Amniotic epithelial cell (primary cell): ENCODE data around the gene CD99.
"Not testable (repeated sequence)": the region's sequence is repeated elsewhere in the genome, so short reads cannot be mapped to it uniquely, and the experiment has no call there.

Experiments used
- DNase-seq: peaks from one replicate; pipeline ENCODE4 v3.0.0-alpha.2; 2010; ENCODE audit warnings: low read depth

Gene CD99

GRCh38 chrX:2727264-2727663, 36.2 kb downstream of the CD99 start:
- peak; percentile 67 for DNase-seq

- no peak for DNase-seq
Observed at GRCh38 chrX:2732076-2732475, 41.0 kb downstream of the CD99 start.

DNA sequence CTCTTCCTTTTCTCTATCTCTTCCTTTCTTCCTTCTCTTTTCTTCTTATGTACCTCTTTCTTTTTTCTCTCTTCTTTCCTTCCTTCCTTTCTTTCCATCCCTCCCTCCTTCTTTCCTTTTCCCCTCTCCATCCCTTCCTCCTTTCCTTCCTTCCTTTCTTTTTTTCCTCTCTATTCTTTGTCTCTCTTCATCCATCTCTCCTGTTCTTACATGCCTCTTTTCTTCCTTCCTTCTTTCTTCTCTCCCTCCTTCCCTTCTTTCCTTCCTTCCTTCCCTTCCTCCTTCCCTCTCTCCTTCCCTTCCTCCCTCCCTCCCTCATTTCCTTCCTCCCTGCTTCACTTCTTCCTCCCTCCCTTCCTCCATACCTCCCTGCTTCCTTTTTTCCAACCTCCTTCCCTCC, 41.6 kb downstream of the CD99 start:
- no peak for DNase-seq

DNA sequence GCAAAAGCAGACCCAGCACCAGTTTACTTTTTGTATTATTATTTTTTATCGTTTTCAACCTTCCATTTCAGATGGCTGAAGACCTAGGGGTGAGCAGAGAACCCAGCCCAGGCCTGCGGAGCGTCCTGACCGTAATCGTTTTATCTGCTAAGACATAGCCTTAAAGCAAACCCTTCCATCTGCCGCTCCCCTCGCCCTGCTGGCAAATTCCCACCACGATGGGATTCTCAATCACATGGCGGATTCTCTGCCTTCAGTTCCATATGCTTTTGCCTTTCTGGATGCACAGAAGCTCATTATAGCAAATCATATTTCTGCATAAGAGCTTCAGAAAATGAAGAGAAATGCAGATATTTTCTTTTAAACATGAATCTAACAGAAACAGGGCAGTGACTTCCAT, 42.2 kb downstream of the CD99 start:
- no peak for DNase-seq

- no peak for DNase-seq
Observed at GRCh38 chrX:2735270-2735669, 44.2 kb downstream of the CD99 start.

DNA sequence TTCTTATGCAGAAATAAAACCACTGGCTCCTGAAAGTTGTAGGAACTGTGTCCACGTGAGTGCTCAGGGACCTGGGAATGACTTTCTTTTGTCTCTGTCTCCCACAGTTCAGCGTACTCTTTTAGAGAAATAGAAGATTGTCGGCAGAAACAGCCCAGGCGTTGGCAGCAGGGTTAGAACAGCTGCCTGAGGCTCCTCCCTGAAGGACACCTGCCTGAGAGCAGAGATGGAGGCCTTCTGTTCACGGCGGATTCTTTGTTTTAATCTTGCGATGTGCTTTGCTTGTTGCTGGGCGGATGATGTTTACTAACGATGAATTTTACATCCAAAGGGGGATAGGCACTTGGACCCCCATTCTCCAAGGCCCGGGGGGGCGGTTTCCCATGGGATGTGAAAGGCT, 49.6 kb downstream of the CD99 start:
- no peak for DNase-seq

DNA sequence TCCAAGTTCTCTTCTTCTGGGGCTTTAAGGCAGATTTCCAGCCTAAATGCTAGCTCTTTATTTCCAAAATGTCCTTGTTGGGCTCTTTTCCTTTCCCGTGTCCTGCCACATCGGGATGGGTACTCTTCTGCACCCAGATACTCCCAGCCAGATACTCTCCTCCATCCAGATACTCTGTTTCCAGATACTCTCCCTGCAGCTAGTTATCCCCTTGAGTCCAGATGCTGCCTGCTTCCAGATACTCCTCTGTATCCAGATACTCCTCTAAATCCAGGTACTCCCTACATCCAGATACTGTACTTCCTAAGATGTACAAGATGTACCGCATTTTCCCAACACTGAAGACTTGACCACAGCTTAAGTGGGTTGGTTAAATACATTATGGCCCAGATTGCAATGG, 50.3 kb downstream of the CD99 start:
- no peak for DNase-seq

- DNase-seq = not testable (repeated sequence)
Observed at GRCh38 chrX:2746250-2746649, 55.2 kb downstream of the CD99 start.

DNA sequence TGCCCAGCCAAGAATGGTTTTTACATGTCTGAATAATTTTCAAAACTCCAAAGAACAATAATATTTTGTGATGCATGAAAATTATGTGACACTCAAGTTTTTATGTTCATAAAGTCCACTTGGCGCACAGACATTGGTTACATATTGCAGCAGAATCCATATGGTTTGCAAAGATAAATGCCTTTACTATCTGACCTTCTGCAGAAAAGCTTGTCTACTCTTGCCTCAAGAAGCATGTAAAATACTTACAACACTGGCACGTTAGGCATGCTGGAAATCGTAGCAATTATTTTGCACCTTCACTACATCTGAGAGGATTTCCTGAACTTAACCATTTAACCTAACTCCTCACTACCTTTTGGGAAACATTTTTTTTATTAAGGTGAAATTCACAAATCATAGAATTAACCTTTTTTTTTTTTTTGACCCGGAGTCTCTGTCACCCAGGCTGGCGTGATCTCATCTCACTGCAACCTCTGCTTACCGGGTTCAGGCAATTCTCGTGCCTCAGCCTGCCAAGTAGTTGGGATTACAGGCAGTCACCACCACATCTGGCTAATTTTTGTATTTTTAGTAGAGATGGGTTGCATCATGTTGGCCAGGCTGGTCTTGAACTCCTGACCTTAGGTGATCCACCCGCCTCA, 57.2 kb downstream of the CD99 start:
- no peak for DNase-seq

GRCh38 chrX:2748815-2749188, 57.7 kb downstream of the CD99 start:
- no peak for DNase-seq

DNA sequence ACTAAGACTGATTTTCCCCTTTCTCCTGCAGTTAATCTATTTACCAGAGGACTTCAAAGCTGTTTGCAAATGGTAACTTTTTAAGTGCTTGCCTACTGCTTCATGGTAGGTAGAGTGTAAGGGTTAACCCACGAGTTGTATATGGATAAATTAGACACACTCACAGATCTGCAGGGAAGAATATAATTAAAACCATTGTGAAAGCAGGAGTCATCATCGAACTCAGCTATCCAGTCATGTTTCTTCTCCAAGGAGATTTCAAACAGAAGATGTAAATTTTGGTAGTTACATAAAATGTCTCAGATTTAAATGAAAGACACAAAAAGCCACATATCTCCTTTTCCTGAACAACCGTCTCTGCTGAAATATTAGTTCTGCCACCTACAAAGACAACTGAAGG, 60.2 kb downstream of the CD99 start:
- DNase-seq = no peak

- not testable (repeated sequence) for DNase-seq
Observed at GRCh38 chrX:2751874-2752300, 60.8 kb downstream of the CD99 start, which contains the start of gene XG. Gene XG (plus strand): TSS chrX:2752040. CDS start chrX:2752275, 235 bp downstream.

GRCh38 chrX:2752441-2752840, 61.3 kb downstream of the CD99 start:
- peak; percentile 31 for DNase-seq

GRCh38 chrX:2755163-2755715, 64.1 kb downstream of the CD99 start:
- not testable (repeated sequence) for DNase-seq

- no peak for DNase-seq
Observed at GRCh38 chrX:2756548-2756947, 65.5 kb downstream of the CD99 start.

GRCh38 chrX:2761246-2761645, 70.2 kb downstream of the CD99 start:
- DNase-seq = no peak

DNA sequence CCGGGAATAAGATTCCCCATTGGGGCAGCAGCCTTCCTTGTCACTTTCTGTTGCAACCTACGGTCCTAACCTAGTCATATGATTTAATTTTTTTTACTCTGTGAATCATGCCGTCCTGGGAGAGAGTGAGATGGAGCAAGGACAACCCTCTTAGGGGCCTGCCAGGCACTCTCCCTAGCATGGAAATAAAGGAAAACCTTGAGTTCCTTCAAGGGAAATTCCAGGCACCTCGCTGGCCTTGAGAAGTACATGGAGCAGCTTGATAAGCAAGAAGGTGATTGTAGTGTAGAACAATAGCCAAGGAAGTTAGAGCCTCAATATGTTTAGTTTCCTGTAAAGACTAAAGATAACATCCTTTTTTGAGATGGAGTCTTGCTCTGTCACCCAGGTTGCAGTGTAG, 71.6 kb downstream of the CD99 start:
- peak; percentile 61 for DNase-seq

DNA sequence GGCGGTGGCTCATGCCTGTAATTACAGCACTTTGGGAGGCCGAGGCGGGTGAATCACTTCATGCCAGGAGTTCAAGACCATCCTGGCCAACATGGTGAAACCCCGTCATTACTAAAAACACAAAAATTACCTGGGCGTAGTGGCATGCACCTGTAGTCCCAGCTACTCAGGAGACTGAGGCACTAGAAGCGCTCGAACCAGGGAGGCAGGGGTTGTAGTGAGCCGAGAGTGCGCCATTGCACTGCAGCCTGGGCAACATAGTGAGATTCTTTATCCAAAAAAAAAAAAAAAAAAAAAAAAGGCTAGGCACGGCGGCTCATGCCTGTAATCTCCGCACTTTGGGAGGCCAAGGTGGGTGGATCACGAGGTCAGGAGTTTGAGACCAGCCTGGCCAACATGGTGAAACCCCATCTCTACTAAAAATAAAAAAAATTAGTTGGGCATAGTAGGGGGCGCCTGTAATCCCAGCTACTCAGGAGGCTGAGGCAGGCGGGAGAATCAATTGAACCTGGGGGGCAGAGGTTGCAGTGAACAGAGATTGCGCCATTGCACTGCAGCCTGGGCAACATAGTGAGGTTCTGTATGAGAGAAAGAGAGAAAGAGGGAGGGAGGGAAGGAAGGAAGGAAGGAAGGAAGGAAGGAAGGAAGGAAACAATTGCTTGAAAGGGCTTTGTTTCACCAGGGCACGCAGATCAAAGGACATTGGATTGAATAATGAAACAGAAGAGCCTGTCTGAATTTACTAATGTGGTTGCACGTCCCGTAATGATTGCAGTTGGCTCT, 73.9 kb downstream of the CD99 start:
- DNase-seq = not testable (repeated sequence)

DNA sequence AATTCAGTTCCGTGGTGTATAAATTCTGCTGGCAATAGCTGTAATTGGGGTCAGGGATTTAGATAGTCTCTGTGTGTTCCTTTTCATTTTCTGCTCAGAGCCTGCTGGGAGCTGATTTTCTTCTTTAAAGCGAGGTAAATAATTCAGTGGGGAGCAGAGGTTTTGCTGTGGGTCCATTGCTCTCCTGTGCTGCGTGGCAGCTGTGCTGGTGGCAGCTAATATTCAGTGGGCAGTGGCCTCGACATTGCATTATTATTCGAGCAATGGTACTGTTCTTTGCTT, 74.4 kb downstream of the CD99 start:
- DNase-seq = no peak

DNA sequence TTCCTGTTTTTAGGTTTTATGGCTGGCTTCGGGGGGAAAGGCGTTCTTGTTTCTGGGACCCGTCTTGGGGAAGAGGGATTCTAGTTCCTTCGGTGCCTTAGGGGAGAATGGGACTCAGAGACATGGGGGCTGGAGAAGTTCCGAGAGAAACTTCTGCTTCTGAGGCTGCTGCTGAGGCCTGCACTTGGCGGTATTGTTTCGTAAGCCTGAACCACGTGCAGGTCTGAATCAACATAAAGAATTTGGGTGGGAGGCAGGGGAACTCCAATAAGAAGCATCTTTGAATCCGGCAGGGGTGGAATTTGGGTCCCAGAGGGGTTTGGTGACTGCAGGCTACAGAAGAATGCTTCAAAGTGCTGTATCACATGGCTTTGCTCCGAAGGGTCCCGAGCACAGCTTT, 75.8 kb downstream of the CD99 start:
- peak; percentile 71 for DNase-seq

- peak; percentile 79 for DNase-seq
Observed at GRCh38 chrX:2767631-2768455, 76.7 kb downstream of the CD99 start.

DNA sequence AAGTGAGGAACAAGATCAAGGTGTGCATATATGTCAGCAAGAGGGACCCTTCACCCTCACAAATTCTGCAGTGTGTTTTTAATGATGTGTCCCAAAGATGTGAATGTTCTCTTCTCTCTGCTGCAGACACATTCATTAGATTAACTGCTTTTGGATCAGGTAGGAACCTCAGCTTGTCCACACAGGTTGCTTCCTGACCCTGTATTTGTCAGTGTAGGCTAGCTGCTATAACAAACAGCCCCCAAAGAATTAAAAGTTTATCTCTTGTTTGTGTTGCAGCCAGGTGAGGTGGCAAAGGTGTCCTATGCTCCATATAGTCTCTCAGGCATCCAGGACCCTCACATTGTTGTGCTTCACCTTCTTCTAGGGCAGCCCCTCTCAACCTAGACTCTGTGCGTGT, 78.5 kb downstream of the CD99 start:
- no peak for DNase-seq
